ENCODE data around the gene CLCN1.

The CLCN1 gene

GRCh38 chr7:143372070-143372469 is 56.2 kb downstream of the CLCN1 start:
- no peaks in the 10 kb centered on the region for H3K36me3 ChIP-seq (replicated peaks)
- no peak overlapping the region for H3K4me3 ChIP-seq
- H3K9me3 ChIP-seq: no peaks in the 10 kb centered on the region
- in situ Hi-C loops (cut with MboI; ENCODE audit: low sequenced_read_pairs): no loop called here
- no peaks in the 10 kb centered on the region for H3K4me1 ChIP-seq
- H3K27me3 ChIP-seq (ENCODE audit: low read depth): peaks cover 15% of the 10 kb centered on the region; the same call in 1 of the 2 replicates
- no peak for DNase-seq (ENCODE audit: low spot score in 2 of 2)

DNA sequence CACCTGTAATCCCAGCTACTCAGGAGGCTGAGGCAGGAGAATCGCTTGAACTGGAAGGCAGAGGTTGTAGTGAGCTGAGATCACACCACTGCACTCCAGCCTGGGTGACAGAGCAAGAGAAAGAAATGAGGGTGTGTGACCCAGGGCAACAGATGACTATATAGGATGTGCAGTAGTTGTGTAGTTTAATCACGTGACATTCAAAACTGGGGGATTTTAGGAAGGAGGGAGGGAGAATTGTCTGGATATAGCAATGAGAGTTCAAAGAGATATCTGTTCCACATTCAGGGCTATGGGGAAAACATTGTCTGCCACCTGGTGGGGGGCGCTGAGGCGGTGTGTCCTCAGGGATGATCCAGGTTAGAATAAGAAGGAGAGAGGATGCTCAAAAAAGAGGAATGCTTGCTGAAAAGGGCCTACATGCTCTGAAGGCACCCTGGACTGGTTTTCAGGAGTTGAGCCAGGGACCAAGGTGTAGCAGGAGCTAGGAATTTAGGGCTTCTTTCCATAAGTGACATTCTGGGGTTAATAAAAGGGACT is 57.4 kb downstream of the CLCN1 start:
- no peaks in the 10 kb centered on the region for H3K4me1 ChIP-seq

GRCh38 chr7:143374561-143374960 is 58.6 kb downstream of the CLCN1 start:
- in situ Hi-C loops (cut with MboI; ENCODE audit: low sequenced_read_pairs): no loop called here
- no peaks in the 10 kb centered on the region for H3K9me3 ChIP-seq
- H3K4me3 ChIP-seq: no peak overlapping the region
- H3K4me1 ChIP-seq: peaks cover 9% of the 10 kb centered on the region
- no peaks in the 10 kb centered on the region for H3K27me3 ChIP-seq (ENCODE audit: low read depth)
- no peaks in the 10 kb centered on the region for H3K36me3 ChIP-seq (replicated peaks)
- no peak for DNase-seq (ENCODE audit: low spot score in 2 of 2)

More for the DNA sequence above, 57.4 kb downstream of the CLCN1 start:
- Histone ChIP-seq H3K9me3 (no peaks in the 10 kb centered on the region), H3K4me3 (no peak overlapping the region), H3K36me3 (replicated peaks) (no peaks in the 10 kb centered on the region), H3K27me3 (ENCODE audit: low read depth) (peaks cover 9% of the 10 kb centered on the region; the same call in 1 of the 2 replicates)
- in situ Hi-C loops (cut with MboI; ENCODE audit: low sequenced_read_pairs): no loop called here
- DNase-seq (ENCODE audit: low spot score in 2 of 2): no peak

- H3K9me3 ChIP-seq: no peaks in the 10 kb centered on the region
- no peak for DNase-seq (ENCODE audit: low spot score in 2 of 2)
- H3K4me1 ChIP-seq: peaks cover 14% of the 10 kb centered on the region
- no peaks in the 10 kb centered on the region for H3K27me3 ChIP-seq (ENCODE audit: low read depth)
- in situ Hi-C loops (cut with MboI; ENCODE audit: low sequenced_read_pairs): no loop called here
- H3K36me3 ChIP-seq (replicated peaks): no peaks in the 10 kb centered on the region
- H3K4me3 ChIP-seq: no peak overlapping the region
These were observed 59.6 kb downstream of the CLCN1 start for GRCh38 chr7:143375298-143376034.

GRCh38 chr7:143376396-143376795 is 60.5 kb downstream of the CLCN1 start:
- Histone ChIP-seq H3K9me3 (no peaks in the 10 kb centered on the region), H3K4me3 (no peak overlapping the region), H3K27me3 (ENCODE audit: low read depth) (no peaks in the 10 kb centered on the region), H3K36me3 (replicated peaks) (no peaks in the 10 kb centered on the region), H3K4me1 (peaks cover 14% of the 10 kb centered on the region)
- in situ Hi-C loops (cut with MboI; ENCODE audit: low sequenced_read_pairs): no loop called here
- no peak for DNase-seq (ENCODE audit: low spot score in 2 of 2)

DNA sequence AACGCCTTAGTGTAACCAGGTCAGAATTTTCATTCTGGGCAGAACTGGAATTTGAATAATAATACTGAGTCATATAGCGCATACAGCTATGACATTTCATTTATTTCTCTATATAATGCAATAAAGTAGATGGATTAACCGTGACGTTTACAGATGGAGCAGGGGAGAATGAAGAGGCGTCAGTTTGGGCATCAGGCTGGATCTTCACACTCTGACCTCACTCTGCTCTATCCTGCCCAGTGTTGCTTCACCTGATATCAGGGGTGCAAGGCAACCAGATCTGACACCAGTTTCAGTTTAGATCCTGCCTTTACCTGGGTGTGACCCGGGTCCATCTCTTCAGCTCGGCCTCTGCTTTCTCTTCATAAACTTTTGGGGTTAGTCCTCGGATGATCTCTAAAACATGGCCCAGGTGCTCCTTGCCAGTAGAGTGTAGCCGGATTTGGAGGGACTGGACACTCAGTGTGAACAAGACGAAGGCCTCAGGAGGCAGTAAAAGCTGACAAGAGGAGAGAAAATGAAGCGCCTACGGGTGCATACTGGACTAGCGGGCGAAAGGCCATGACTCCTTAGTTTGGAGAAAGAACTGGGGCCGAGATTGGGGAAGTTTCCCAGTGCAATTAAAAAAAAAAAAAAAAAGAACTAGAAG is 63.8 kb downstream of the CLCN1 start:
- H3K4me1 ChIP-seq: peaks cover 23% of the 10 kb centered on the region
- H3K4me3 ChIP-seq: peak overlapping the region; percentile 90
- no peak for DNase-seq (ENCODE audit: low spot score in 2 of 2)
- in situ Hi-C loops (cut with MboI; ENCODE audit: low sequenced_read_pairs): no loop called here
- H3K9me3 ChIP-seq: no peaks in the 10 kb centered on the region
- peaks cover 11% of the 10 kb centered on the region for H3K36me3 ChIP-seq (replicated peaks)
- H3K27me3 ChIP-seq (ENCODE audit: low read depth): no peaks in the 10 kb centered on the region

DNA sequence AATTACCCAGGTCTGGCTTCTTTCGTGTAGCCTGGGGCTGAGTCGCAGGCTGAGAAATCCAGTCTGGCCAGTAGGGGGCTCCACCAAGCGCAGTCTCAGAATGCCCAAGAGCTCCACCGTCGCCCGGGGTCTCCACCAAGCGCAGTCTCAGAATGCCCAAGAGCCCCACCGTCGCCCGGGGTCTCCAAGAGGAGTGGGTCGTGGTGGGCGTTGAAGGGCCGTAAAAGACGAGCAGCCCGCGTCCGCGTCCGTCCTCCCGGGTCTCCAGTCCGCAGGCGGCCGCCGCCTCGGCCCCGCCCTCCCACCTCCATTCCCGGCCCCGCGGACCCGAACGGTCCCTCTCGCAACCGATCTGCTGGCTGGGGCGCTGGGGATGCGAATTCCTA is 64.3 kb downstream of the CLCN1 start:
- Histone ChIP-seq H3K27me3 (ENCODE audit: low read depth) (no peaks in the 10 kb centered on the region), H3K36me3 (replicated peaks) (peaks cover 14% of the 10 kb centered on the region), H3K9me3 (no peaks in the 10 kb centered on the region), H3K4me1 (peaks cover 23% of the 10 kb centered on the region), H3K4me3 (peak overlapping the region; percentile 90)
- in situ Hi-C loops (cut with MboI; ENCODE audit: low sequenced_read_pairs): no loop called here
- peak; percentile 71 to 86 for DNase-seq (ENCODE audit: low spot score in 2 of 2)

- in situ Hi-C loops (cut with MboI; ENCODE audit: low sequenced_read_pairs): no loop called here
- Histone ChIP-seq H3K27me3 (ENCODE audit: low read depth) (no peaks in the 10 kb centered on the region), H3K9me3 (no peaks in the 10 kb centered on the region), H3K4me1 (peaks cover 23% of the 10 kb centered on the region), H3K36me3 (replicated peaks) (peaks cover 15% of the 10 kb centered on the region), H3K4me3 (peak within 1 kb of the TSS; percentile 90)
- peak; percentile 79 to 95 for DNase-seq (ENCODE audit: low spot score in 2 of 2)
These were observed 64.9 kb downstream of the CLCN1 start, which contains the start of gene ZYX for GRCh38 chr7:143380646-143381426. TSS of gene ZYX (plus strand) at chr7:143381345. CDS start at chr7:143381572, 227 bp downstream.

- Histone ChIP-seq H3K36me3 (replicated peaks) (peaks cover 15% of the 10 kb centered on the region), H3K27me3 (ENCODE audit: low read depth) (no peaks in the 10 kb centered on the region), H3K4me3 (peak overlapping the region; percentile 90), H3K4me1 (peaks cover 23% of the 10 kb centered on the region), H3K9me3 (no peaks in the 10 kb centered on the region)
- in situ Hi-C loops (cut with MboI; ENCODE audit: low sequenced_read_pairs): no loop called here
- peak in 1 of 2 experiments; percentile 62 for DNase-seq (ENCODE audit: low spot score in 2 of 2)
These were observed 65.7 kb downstream of the CLCN1 start for GRCh38 chr7:143381427-143382125.

GRCh38 chr7:143382126-143382790 is 66.3 kb downstream of the CLCN1 start:
- in situ Hi-C loops (cut with MboI; ENCODE audit: low sequenced_read_pairs): no loop called here

GRCh38 chr7:143382791-143383641 is 67.1 kb downstream of the CLCN1 start:
- DNase-seq (ENCODE audit: low spot score in 2 of 2): no peak
- Histone ChIP-seq H3K4me3 (peak overlapping the region; percentile 90), H3K9me3 (no peaks in the 10 kb centered on the region), H3K4me1 (peaks cover 23% of the 10 kb centered on the region), H3K27me3 (ENCODE audit: low read depth) (no peaks in the 10 kb centered on the region), H3K36me3 (replicated peaks) (peaks cover 21% of the 10 kb centered on the region)
- in situ Hi-C loops (cut with MboI; ENCODE audit: low sequenced_read_pairs): no loop called here

More at GRCh38 chr7:143382126-143382790, 66.3 kb downstream of the CLCN1 start:
- peak overlapping the region; percentile 90 for H3K4me3 ChIP-seq
- H3K4me1 ChIP-seq: peaks cover 23% of the 10 kb centered on the region
- no peaks in the 10 kb centered on the region for H3K9me3 ChIP-seq
- peaks cover 15% of the 10 kb centered on the region for H3K36me3 ChIP-seq (replicated peaks)
- H3K27me3 ChIP-seq (ENCODE audit: low read depth): no peaks in the 10 kb centered on the region
- DNase-seq (ENCODE audit: low spot score in 2 of 2): no peak

GRCh38 chr7:143383642-143383957 is 67.7 kb downstream of the CLCN1 start:
- no peak for DNase-seq (ENCODE audit: low spot score in 2 of 2)
- H3K4me3 ChIP-seq: no peak overlapping the region
- H3K9me3 ChIP-seq: no peaks in the 10 kb centered on the region
- H3K4me1 ChIP-seq: peaks cover 23% of the 10 kb centered on the region
- peaks cover 25% of the 10 kb centered on the region for H3K36me3 ChIP-seq (replicated peaks)
- no peaks in the 10 kb centered on the region for H3K27me3 ChIP-seq (ENCODE audit: low read depth)
- in situ Hi-C loops (cut with MboI; ENCODE audit: low sequenced_read_pairs): no loop called here

Measured in HAP-1 (cell line).